Coronary artery (tissue), 2 donors: Measurements from ENCODE around the gene SH3RF1.

ENCODE experiments used
- DNase-seq: peaks from one replicate; pipeline ENCODE4 v3.0.0-alpha.2; 2017; ENCODE audit warnings: low spot score
- H3K27ac ChIP-seq, 2 donors: fragments of 200-600 bp; sonication (generic); one replicate each; pipeline ENCODE4 v1.5.1; 2016 to 2019
- H3K4me3 ChIP-seq: fragments of 200-600 bp; sonication (generic); 2 replicates; pipeline ENCODE4 v1.5.1; 2016; ENCODE audit warnings: mild to moderate bottlenecking, moderate library complexity
- TF ChIP-seq, protein P1 (sequence below): fragments of 200-600 bp; sonication (generic); IDR thresholded peaks from one replicate; pipeline ENCODE4 v1.5.1; 2019; ENCODE audit warnings: antibody characterized with exemption

The SH3RF1 gene

DNA sequence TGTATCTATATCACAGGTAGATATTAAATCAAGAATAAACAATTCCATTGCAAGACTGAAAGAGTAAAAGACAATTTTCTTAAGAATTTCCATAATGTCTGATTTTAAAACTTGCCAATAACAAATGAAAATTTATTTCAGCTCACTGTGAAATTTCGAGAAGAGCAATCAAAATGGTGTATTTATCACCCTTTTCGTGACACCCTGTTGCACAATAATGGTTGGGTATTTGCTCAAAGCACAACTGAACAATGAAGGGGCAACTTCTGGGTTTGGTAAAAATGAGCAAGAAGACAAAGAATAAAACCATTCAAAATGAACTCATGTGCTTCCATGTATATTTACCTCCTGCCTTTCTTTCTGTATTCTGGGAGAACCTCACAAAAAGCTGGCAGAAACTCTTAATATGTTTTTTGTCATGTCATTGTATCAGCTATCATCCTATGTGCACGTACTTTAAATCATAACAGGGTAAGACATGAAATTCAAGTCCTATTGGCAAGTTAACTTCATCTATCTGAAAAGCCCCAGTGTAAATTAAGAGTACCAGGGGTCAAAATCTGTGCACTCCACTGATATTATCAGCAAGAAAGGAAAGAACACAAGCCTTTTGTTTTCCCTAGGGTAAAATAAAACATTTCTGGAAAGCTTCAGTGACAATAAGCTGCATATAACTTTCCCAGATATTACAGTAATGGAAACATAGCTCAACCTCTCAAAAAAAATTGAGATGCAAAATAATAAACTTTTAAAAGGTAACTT, 133.8 kb downstream of the SH3RF1 start:
- Histone ChIP-seq H3K4me3 (no peak overlapping the region), H3K27ac (peak overlapping the region in 1 of 2 donors; percentile 73)
- DNase-seq: no peak
- TF ChIP-seq, protein P1, sequence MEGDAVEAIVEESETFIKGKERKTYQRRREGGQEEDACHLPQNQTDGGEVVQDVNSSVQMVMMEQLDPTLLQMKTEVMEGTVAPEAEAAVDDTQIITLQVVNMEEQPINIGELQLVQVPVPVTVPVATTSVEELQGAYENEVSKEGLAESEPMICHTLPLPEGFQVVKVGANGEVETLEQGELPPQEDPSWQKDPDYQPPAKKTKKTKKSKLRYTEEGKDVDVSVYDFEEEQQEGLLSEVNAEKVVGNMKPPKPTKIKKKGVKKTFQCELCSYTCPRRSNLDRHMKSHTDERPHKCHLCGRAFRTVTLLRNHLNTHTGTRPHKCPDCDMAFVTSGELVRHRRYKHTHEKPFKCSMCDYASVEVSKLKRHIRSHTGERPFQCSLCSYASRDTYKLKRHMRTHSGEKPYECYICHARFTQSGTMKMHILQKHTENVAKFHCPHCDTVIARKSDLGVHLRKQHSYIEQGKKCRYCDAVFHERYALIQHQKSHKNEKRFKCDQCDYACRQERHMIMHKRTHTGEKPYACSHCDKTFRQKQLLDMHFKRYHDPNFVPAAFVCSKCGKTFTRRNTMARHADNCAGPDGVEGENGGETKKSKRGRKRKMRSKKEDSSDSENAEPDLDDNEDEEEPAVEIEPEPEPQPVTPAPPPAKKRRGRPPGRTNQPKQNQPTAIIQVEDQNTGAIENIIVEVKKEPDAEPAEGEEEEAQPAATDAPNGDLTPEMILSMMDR: no peak

DNA sequence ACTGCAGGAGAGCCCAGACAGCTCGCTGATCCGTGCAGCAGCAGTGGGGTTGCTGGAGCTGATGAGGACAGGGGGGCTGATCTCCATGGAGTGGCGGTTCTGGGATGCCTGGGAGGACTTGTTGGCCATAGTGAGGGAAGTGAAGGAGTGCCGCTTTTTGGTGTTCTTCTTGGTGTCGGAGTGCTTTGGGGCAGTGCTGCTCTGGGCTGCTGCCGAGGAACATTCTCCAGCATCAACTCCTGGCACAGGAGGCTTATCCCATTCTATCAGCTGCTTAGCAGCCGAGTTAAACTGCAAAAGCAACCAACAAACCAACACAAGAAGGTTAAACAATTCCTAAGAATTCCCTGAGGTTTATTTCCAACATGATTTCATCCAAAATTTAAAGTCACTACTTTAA, 134.4 kb downstream of the SH3RF1 start:
- Histone ChIP-seq H3K4me3 (peak overlapping the region; percentile 2), H3K27ac (peak overlapping the region; percentile 51 to 73)
- no peak for DNase-seq
- TF ChIP-seq, protein P1: no peak

DNA sequence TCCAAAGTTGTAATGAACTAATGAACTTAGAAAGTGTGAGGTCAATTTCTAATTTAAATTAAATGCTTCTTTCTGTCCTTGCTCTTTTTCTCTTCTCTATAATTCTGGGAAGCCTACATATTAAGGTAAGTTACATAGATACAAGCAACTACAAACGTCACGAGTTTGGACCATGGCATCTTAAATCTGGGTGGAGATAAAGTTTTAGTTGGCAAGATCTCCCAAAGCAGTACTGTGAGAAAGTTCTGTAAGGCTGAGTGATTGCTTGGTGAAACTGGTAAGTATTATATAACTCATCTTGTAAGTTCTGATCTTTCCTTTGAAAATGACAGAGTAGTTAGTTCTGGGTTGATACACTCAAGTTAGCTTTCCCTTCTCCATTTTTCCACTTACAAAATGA, 135.0 kb downstream of the SH3RF1 start:
- no peak for DNase-seq
- H3K27ac ChIP-seq: peak overlapping the region; percentile 51 to 73
- H3K4me3 ChIP-seq: peak overlapping the region; percentile 2
- TF ChIP-seq, protein P1: no peak

DNA sequence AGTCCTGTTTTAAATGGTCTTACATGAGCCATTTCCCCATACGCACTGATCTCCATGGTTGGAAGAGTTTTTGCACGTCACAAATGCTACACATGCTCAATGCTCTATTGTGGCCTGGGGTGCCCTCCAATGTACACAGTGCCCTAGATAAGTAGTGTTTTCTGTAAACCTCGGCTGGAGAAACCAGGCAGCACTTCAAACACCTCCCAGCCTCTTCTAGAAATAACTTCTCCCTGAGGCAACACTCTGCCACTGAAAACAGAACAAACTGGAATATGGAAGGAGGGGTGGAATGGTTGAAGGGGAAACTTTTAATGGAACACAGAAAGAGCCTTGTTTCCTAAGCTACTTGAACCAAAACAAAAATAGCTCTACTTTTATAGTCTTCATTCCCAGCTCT, 136.8 kb downstream of the SH3RF1 start:
- peak overlapping the region; percentile 51 to 83 for H3K27ac ChIP-seq

DNA sequence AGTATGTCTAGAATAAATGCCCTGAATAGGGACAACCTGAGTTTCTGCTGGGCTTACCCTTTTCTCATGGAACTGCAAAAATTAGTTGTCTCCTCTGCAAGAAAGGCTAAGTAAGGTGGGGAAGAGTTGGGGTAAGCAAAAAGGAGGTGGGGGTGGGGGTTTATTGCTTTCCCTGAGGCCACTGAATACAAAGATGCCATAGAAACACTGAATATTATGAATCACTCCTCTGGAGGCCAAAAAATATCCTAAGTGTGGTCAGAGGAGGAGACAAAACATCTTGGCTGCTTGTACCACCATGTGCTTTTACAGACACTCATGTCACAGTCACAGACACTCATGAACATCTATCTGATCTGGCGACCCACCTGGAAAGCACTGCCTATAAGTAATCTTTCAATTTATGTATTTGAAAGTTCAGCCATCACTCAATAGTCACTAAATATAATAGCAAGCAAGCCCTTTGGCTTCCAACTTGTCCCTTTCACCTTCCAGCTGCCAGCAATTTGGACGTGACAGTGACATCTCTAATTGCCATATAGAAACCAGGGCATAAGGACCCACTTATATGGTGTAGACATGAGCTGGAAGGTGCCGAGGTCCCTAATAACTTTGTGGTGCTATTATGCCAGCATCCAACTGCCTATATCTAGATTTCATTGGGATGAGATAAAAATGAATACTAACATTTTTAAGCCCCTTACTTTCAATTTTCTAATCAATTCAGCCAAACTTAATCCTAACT, 138.0 kb downstream of the SH3RF1 start:
- H3K4me3 ChIP-seq: no peak overlapping the region
- TF ChIP-seq, protein P1: no peak
- DNase-seq: no peak
- H3K27ac ChIP-seq: peak overlapping the region in 1 of 2 donors; percentile 8

More for the DNA sequence above, 136.8 kb downstream of the SH3RF1 start:
- TF ChIP-seq, protein P1: no peak
- DNase-seq: no peak
- H3K4me3 ChIP-seq: no peak overlapping the region

DNA sequence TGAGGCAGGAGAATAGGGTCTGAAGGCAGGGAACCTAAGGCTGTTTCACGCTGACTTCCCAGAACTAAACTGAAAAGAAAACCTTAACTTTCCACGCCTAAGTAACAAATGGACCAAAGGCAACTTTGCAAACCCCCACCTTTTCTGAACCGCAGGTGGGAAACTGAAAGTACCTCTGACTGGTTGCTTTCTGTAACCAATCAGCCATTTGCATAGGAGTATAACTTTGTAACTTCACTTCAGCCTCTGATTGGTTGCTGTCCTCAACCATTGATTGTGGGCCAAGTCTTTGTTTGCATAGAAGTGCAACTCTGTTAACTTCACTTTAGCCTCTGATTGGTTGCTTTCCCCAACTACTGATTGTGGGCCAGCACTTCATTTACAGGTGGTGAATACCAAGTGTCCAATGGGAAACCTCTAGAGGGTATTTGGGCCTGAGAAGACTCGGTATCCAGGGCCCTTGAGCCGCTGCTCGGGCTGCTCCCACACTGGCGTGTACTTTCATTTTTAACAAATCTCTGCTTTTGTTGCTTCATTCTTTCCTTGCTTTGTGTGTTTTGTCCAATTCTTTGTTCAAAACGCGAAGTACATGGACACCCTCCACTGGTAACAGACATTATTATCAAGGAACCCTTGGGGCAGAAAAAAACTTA, 139.1 kb downstream of the SH3RF1 start:
- Histone ChIP-seq H3K27ac (no peak overlapping the region), H3K4me3 (no peak overlapping the region)
- TF ChIP-seq, protein P1: no peak
- DNase-seq: no peak
